NCI-H226 (cell line): ENCODE data around the gene RPL35.

Experiments
- DNase-seq: peaks from one replicate; pipeline ENCODE4 v3.0.0-alpha.2; 2015

The RPL35 gene

DNA sequence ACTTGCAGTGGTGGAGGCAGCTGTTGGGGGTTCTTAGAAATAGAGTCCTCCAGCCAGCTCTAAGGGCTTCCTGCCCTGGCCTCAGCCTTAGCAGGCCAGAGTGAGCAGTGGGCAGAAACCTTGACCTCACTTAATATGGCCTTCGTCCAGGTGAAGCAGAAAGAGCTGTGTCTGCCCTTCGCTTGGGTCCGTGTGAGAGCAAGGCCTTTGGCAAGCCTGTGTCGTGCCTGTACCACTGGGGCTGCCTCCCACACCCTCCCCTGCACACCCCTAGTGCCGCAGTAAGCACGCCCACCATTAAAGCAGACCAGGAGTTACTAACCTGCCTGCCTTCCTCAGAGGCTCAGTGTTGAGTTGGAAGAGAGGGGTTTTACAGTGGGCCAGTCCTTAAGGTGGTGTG lies 13.7 kb upstream of the RPL35 start:
- DNase-seq, result no peak

DNA sequence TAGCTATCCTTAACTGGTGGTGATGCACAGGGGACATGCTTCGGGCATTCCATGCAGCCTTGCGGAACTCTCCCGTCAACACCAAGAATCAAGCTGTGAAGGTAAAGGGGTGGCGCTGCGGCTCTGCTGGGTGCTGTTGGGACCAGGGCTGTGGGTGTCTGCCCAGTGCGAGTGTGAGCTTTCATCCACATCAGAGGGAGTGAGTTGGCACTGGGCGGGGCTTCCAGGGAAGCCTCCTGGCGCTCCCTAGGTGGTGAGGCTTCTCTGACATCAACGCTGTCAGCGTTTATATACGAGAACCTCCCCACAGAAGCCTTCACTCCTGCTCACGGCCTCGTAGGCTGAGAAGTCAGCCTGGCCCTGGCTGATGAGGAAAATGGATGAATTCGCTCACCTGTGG lies 11.9 kb upstream of the RPL35 start:
- peak; percentile 60 for DNase-seq

DNA sequence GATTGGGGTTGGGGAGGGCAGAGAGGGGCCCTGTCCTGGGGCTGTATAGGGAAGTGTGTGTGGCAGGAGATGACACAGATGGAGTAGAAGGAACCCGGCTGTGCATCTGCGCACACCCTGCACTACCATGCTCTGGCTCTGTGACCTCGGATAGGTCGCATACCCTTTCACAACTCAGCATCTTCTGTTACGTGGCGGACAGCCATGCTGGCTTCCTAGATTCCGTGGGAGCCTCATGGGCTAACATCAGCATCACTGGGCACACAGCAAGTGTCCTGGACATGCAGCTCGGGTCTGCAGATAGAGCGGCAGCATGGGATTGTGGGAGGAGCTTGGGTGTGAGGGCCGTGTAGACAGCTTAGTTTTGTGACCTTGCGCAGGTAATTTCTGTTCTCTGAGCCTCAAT lies 9.4 kb upstream of the RPL35 start:
- no peak for DNase-seq

DNA sequence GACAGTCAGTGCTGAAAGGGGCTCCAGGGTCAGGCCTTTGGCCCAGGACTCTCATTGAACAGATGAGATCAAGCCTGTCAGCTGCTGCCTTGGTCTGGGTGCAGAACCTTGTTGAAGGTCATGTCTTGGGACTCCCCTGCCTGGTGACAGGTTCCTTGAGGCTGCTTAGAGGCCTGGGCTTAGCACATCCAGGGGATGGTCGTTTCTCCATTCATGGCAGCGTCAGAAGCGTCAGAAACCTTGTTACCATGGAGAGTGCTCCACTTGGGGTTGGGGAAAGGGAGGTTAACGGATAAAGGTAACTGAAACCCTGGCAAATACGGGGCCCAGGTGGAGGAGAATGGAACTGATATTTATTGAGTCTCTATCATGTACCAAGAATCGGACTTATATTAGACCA lies 9.0 kb upstream of the RPL35 start:
- DNase-seq, result no peak

DNA sequence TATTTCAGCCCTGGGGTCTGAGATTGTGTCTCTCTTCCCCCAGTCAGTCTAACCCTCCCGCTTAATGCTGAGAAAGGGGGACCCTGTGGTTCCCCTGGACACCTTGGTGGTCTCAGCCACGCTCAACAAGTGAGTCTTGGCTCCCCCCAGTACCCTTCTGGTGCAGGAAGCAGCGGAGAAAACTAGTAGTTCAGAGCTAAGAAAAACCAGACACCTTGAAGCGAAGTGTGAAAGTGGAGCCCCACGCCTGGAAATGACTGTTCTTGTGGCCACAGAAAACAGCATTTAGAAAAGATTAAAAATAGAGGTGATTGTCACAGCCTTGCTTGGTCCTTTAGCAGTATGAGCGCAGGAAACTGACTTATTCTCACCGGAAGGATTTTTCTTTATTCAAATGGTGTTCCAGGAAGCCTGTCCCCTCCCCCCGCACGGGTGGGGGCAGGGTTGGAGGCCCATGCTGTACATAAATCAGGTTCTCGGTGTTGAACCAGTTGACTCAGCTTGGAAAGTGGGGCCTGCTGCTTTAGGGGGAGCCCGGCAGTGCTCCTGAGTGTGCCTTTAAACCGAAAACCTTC lies 8.3 kb upstream of the RPL35 start:
- no peak for DNase-seq

DNA sequence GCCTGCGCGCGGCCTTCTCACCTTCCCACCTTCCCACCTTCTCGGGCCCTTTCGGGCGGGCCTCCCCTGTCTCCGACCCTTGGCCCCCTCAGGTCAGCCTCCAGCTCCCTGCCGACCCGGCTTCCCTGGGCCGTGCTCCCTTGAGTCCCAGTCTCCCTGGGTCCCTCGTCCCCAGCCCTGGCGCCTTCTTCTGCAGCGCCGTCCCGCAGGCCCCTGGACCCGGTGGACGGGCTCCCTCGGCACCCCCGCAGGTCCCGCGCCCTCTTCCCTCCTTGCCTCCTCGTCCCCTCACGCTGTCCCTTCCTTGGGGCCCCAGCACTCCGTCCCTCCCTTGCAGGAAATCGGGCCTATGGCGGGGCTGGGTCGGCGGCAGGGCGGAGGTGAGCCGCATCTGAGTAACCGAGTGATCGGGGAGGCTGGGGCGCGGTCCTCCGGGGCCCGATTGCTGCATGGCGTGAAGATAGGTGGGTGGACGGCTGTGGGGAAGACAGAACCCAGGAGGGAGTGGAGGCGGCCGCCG lies 7.8 kb upstream of the RPL35 start:
- DNase-seq, result no peak

DNA sequence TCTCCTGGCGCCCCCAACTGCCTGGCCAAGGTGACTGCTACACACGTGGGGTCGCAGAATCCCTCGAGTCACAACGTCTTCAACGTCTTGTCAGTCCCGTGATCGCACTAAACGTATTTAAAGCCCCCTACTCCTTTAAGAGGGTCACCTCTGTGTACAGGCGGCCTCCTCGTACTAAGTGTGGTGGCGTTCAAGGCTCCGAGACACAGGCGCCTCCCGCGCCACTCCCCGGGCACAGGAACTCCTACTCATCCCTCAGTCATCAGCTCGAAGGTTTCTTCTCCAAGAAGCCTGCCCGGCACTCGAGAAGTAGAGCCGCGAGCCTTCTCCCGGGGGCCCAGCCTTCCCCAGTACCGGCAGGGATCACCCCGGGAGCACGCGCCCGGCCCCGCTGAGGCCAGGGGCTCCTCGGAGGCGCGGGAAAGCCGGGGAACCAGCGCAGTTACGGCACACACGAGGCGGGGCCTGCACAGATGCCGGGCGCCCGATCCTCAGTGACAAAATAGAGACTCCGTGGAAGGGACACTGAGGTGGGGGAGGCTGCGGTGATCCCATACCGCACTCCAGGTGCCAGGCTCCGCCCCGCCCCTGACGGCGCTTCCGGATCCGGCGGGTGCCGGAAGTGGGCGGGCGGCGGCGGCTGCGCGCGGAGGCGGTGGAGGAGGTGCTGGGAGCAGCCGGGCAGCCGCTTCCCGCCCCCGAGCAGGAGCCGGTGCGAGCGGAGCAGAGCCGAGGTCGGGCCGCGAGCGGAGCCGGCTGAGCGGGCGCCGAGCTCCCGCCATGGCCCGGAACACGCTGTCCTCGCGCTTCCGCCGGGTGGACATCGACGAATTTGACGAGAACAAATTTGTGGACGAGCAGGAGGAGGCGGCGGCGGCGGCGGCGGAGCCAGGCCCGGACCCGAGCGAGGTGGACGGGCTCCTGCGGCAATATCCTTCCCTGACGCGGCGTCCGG lies 7.0 kb upstream of the RPL35 start:
- peak; percentile 85 for DNase-seq

DNA sequence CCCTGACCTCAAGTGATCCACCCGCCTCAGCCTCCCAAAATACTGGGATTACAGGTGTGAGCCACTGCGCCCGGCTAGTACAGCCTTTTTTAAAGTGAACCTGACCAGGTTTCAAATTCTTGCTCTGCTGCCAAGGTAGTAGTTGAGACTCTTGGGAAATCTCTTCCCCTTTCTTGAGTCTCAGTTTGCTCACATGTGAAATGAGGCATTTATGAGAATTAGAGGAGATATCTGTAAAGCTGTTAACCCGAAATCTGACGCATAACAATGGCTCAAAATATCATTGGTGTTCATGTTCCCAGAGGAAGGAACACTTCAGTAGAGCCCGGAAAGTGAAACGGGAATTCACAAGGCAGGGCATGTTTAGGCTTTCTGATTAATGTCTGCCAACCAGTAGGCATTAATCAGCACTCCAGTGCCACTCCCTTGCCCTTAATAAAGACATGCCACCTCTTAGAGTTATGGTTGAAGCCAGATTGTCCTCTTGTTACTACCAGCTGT lies 1.7 kb upstream of the RPL35 start:
- DNase-seq, result no peak

DNA sequence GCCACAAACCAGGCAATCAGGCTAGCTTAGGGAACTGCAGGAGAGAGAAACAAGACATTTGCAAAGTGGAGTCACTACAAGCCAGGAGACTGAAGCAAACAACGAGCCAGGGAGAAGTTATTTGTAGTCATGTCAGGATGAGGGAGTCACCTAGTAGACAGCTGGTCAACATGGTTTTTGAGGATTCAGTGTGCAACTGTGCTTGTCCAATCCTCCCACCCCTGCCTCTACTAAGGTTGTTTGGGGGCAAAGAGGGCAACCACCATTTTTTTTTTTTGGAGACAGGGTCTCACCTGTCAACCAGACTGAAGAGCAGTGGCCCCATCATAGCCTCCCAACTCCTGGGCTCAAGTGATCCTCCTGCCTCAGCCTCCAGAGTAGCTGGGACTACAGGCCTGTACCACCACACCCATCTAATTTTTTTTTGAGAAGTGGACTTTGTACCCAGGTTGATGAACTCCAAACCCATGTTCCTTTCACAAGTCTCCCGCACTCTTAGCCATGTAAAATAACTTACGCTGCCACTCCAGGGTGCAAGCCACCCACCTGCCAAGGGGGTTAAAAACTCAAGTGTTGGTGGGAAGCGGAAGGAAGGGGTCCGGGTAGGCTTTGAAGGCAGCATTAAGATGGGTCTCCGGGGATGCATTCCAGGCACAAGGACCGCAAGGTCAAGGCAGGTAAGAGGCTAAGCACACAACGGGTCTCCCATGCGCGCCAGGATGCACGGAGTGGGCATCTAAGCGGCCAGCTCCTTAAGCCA lies 995 bp downstream of the RPL35 start:
- no peak for DNase-seq

DNA sequence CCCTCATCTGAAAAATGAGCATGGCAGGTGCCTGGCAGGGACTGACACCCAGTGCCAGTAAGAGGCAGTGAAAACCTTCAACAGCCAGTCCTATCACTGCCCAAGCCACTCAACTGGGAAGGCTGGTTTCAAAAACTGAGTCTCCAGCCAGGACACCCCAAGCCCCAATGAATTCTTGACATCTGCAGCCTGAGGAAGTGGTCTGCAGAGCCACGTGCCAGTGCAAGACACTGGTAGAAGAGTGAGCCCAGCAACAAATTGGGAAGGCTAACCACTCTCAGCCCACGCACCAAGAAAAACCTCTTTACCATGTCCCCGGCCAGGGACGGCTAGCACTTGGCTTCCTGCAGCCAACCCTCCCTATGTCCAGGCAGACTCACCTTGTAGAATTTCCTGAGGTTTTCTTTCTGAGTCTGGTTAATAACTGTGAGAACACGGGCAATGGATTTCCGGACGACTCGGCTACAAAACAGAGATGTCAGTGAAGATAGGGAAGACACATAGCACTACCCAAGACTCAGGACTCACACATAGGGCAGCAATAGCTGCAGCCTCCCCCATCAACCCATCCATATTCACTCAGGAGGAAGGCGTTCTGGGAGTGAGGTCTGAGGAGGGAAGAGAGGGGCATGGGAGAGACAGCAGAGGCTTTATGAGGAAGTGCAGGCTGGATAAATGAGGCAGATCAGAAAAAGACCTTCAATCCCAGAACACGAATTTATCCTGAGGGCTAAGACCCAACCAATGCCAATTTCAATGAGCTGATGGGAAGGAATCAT lies 1.8 kb downstream of the RPL35 start:
- DNase-seq, result no peak

DNA sequence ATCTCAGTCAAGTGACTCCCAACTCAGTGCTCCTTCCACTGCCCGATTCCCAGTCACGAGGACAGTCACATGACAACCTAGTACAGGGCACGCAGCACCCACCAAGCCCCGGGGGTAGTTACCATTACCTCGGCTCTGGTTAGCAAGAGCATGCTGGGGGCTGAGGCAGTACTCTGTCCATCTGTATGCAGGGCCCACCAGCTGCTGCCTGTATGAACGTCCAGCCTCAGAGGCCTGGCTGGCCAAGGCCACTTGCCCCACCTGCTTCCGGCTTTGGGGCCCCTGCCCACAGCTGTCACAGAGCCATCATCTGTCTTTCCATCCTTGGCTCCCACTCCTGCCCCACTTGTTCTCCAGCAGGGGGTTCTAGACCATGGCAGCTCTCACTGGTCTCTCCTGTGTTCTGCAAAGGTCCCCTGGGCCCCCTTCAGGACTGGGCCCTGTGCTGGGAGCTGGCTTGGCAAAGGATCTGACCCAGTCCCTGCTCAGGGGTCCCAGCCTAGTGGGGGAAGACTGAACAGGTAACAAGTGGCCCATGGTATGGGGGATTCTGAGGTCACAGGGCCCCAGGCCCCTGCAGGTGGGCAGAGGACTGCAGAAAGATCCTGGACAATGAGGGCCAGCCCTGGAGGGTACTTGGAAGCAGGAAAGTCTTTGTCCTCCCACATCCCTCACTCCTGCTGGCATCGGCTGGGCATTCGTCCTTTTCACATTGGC lies 3.3 kb downstream of the RPL35 start:
- no peak for DNase-seq

DNA sequence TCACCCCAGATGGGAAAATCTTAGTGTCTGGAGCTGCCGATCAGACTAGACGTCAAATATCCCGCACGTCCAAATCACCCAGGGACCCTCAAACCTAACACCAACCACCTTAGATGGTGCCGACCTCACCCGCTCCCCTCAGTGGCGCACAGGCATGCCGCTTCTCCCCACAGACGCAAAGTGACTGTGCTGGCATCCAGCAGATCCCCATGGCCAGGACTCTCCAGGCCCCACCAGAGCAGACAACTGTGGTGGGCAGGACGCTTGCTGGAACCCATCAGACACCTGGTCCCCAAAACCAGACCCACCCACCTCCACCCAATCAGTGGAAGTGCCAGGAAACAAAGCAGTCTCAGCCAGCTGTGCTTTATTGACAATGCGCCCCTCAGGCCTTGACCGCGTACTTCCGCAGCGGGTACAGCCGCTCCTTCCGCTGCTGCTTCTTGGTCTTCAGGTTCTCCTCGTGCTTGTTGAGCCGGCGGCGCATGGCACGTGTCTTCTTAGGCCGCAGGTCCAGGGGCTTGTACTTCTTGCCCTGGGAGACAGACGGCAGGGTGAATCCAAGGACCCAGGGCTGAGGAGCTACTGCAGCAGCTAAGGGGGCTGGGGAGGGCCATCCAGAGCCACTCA lies 4.1 kb downstream of the RPL35 start:
- no peak for DNase-seq

DNA sequence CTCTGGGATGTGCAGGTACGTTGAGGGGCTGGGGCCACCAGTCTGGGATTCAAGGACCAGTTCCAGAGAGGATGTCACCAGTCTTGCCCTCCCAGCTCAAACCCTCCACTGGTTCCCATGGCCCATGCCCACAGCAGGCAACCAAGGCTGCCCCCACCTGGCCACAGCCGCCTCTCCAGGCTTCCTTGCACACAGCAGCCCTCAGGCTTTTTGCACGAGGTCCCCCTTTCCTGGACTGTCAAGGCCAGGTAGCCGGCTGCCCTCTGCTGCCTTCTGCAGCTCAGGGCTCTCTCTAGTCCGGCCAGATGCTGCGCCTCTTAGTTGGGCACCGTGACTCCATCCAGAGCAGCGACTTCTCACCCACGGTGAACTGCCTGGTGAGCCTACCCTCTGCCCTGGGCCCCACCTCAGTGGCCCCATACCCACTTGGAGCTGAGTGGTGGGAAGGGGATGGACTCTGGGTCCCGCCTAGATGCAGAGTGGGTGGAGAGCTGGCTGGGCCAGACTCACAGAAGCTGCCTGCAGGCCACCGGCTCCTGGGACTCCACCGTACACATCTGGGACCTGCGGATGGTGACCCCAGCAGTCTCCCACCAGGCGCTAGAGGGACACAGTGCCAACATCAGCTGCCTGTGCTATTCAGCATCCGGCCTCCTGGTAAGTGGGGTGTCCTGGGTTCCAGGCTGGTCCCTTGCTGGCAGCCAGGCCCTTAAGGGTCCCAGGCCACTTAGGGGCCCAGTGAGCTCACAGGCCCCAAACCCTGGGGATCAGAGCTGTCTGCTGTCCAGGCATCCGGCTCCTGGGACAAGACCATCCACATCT lies 5.6 kb downstream of the RPL35 start:
- DNase-seq, result no peak

DNA sequence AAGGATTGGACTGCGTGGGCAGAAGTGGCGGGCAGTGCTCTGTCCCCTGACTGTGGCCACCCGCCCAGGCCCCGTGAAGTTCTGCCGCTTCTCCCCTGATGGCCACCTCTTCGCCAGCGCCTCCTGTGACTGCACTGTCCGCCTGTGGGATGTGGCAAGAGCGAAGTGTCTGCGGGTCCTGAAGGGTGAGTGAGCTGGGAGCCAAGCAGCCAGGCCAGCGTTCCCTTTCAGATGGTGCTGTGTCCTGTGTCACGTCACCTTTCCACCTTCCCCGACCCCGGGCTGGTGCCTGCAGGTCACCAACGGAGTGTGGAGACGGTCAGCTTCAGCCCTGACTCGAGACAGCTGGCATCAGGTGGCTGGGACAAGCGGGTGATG lies 6.2 kb downstream of the RPL35 start:
- DNase-seq, result no peak

DNA sequence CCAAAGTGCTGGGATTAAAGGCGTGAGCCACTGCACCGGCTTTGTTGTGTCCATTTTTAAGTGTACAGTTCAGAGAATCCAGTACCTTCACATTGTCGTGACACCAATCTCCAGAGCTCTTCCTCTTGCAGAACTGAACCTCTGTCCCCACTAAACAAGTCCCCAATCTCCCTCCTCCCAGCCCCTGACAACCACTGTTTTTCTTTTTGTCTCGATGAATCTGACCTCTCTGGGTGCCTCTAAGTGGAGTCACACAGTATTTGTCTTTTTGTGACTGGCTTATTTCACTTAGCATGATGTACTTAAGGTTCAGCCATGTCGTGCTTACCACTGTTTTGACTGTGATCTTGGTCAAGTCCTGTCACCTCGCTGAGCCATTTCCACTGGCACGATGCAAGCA lies 6.9 kb downstream of the RPL35 start:
- no peak for DNase-seq

DNA sequence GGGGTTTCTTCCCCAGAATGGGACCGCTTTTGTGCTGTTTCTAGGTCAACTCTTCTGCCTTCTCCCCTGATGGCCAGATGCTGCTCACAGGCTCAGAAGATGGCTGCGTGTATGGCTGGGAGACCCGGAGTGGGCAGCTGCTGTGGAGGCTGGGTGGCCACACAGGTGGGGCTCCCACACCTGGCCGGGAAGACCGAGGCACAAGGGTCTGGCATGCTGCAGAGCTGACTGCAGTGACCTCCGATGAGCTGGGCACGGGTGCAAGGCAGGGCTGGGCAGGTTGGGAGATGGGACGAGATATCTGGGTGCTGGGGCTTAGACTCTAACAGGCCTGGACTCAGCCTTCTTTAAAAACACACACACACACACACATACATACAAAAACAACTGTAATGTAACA lies 7.6 kb downstream of the RPL35 start:
- no peak for DNase-seq

DNA sequence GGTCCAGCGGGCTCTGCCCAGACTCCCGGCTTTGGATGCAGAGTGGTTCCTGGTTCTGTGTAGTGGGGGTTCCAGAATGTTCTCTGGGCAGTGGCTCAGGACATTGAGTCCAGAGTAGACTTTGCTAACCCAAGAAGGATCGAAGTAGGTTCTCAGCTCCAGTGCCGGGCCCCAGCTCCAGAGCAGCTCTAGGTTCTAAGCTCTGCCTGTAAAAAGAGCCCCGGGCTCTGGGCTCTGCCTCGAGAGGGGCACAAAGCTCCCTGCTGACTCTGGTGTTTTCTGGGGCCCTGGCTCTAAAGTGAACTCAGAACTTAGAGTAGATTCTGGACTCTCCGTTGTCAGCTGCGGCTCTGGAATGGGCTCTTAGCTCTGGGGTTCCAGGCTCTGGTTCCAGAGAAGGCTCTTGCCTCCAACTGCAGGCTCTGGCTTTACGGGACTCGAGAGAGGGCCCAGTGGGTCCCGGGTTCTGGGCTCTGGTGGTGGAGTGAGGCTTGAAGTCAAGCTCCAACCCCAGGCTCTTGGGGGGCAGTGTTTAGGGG lies 8.1 kb downstream of the RPL35 start:
- no peak for DNase-seq

DNA sequence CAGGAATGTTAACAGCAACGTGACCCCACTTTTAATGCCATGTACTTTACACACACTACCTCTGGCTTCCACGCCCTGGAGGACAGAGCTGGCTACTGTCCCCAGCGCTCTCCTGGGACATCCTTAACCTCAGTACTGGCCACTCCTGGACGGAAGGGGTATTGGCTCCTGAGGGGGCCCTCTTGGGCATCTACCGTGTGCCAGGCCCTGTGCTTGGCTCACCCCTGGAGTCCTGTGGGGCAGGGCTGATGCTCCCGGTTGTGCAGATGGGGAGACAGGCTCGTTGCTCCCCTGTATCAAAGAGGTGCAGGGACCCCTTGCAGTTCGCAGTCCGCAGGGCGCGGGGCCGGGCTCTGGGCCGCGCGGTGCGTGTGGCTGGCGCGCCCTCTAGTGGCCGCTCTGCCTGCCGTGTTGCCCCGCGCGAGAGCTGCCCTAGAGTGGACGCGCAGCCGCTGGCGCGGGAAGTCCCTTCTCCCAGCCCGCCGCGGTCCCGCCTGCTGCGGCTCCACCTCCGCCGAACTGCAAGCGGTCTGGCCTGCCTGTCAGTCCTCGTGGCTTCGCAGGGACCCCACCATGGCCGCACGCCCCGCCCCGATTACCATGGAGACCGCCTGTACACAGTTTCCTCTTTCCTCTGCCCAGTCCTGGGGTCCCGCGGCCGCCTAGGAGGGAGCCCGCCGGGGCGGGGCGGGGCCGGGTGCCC lies 8.8 kb downstream of the RPL35 start, which contains the start of gene WDR38:
TSS of gene WDR38 (plus strand) at position 632 of the 703 bp plus-strand sequence. CDS start 72 bp downstream, outside the sequence.
- DNase-seq, result peak; percentile 60

DNA sequence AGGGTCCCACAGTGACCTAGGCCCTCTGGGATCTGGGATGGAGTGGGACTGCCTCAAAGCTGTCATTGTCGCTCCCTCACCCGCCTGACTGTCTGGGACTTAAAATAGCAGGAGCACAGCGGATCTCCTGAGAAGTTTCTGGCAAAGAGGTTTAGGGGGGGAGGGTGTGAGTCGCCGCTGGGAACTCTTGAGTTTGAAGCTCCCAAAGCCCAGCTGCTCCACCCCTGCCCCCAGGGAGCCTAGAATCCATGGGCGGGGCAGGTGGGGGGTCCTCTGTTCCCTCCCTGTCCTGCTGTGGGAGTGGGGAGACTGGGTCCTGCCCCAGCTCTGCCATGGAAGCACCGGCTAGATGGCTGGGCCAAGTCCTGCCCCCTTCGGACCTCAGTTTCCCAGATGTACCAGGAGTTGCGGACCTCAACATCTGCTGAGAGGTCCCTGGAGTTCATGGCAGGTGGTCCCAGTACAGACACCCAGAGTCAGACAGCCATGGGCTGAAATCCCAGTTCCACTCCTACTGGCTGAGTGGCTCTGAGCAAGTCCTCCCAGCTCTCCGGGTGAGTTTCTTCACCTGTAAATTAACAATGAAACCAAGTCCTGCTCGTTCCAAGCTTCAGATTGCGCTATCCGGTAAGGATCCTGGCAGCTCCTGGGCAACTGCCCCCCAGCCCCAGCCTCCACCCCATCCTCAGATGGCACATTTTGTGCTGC lies 9.5 kb downstream of the RPL35 start:
- no peak for DNase-seq
